ENCODE data around the gene CLPTM1L.

DNA sequence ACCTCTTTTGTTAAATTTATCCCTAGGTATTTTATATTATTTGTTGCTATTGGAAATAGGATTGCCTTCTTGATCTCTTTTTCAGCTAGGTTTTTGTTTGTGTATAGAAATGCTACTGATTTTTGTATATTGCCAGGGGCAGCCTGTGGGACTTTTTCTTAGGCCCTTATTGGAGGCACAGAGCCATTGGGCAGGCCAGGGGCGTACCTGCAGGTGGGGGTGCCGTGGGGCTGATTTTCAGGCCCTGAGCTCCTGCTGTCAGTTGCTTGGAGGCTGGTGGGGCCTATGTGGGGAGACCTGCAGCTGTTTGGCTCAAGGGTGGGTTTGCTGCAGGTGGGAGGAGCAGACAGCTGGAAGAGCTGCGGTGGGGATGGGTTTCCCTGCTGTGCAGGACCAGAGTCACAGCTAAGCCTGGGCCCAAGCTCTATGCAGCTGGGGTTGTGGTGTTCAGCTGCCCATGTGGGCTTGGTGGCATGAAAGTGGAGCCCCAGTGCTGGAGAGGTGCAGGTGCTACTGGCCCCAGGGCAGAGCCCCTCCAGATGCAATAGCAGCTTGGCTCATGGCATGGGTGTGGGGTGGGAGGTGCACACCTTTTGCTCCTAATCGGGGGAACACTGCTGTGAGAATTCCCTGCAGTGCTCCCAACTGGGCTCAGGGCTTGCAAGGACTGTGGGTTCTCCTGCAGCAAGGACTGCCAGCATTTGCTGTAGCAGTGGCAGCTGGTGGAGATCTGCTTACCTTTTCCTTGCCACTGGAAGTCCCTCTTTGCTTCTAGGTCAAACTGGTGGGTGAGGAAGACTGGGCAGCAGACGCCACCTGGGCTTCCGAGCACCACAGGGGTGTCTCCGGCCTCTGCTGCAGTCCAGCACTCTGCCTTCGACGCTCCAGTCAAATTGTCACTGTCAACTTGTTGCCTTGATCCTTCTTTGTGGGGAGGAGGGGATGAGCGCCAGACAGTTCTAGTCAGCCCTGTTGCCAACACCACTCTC lies 7.6 kb upstream of the CLPTM1L start:
- TF ChIP-seq FOXS1 (CRISPR knock-in tag; IDR thresholded peaks at IDR 0.05) (no peak), JUNB (IDR thresholded peaks at IDR 0.05) (no peak)
- TF ChIP-seq, protein P1, sequence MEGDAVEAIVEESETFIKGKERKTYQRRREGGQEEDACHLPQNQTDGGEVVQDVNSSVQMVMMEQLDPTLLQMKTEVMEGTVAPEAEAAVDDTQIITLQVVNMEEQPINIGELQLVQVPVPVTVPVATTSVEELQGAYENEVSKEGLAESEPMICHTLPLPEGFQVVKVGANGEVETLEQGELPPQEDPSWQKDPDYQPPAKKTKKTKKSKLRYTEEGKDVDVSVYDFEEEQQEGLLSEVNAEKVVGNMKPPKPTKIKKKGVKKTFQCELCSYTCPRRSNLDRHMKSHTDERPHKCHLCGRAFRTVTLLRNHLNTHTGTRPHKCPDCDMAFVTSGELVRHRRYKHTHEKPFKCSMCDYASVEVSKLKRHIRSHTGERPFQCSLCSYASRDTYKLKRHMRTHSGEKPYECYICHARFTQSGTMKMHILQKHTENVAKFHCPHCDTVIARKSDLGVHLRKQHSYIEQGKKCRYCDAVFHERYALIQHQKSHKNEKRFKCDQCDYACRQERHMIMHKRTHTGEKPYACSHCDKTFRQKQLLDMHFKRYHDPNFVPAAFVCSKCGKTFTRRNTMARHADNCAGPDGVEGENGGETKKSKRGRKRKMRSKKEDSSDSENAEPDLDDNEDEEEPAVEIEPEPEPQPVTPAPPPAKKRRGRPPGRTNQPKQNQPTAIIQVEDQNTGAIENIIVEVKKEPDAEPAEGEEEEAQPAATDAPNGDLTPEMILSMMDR (IDR thresholded peaks at IDR 0.05), result no peak
- TF ChIP-seq, protein P2, sequence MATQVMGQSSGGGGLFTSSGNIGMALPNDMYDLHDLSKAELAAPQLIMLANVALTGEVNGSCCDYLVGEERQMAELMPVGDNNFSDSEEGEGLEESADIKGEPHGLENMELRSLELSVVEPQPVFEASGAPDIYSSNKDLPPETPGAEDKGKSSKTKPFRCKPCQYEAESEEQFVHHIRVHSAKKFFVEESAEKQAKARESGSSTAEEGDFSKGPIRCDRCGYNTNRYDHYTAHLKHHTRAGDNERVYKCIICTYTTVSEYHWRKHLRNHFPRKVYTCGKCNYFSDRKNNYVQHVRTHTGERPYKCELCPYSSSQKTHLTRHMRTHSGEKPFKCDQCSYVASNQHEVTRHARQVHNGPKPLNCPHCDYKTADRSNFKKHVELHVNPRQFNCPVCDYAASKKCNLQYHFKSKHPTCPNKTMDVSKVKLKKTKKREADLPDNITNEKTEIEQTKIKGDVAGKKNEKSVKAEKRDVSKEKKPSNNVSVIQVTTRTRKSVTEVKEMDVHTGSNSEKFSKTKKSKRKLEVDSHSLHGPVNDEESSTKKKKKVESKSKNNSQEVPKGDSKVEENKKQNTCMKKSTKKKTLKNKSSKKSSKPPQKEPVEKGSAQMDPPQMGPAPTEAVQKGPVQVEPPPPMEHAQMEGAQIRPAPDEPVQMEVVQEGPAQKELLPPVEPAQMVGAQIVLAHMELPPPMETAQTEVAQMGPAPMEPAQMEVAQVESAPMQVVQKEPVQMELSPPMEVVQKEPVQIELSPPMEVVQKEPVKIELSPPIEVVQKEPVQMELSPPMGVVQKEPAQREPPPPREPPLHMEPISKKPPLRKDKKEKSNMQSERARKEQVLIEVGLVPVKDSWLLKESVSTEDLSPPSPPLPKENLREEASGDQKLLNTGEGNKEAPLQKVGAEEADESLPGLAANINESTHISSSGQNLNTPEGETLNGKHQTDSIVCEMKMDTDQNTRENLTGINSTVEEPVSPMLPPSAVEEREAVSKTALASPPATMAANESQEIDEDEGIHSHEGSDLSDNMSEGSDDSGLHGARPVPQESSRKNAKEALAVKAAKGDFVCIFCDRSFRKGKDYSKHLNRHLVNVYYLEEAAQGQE (IDR thresholded peaks at IDR 0.05), result no peak
